ENCODE measurements around the gene CSNK1G1.

Gene CSNK1G1

GRCh38 chr15:64251121-64251520, 104.9 kb downstream of the CSNK1G1 start:
- TF ChIP-seq CTCF (conservative IDR thresholded peaks at IDR 0.05; ENCODE audit: low read length) = no peak
- no peak for DNase-seq (ENCODE audit: low read depth)
- no peak overlapping the region for H3K4me3 ChIP-seq (ENCODE audit: low read length)

- TF ChIP-seq CTCF (conservative IDR thresholded peaks at IDR 0.05; ENCODE audit: low read length) = no peak
- DNase-seq (ENCODE audit: low read depth) = peak; percentile 40
- no peak overlapping the region for H3K4me3 ChIP-seq (ENCODE audit: low read length)
These were observed 105.9 kb downstream of the CSNK1G1 start for GRCh38 chr15:64249883-64250575.

GRCh38 chr15:64249406-64249805, 106.6 kb downstream of the CSNK1G1 start:
- no peak for TF ChIP-seq CTCF (conservative IDR thresholded peaks at IDR 0.05; ENCODE audit: low read length)
- DNase-seq (ENCODE audit: low read depth) = no peak
- H3K4me3 ChIP-seq (ENCODE audit: low read length) = no peak overlapping the region

GRCh38 chr15:64247906-64248541, 107.9 kb downstream of the CSNK1G1 start:
- TF ChIP-seq CTCF (conservative IDR thresholded peaks at IDR 0.05; ENCODE audit: low read length) = no peak
- peak; percentile 96 for DNase-seq (ENCODE audit: low read depth)
- no peak overlapping the region for H3K4me3 ChIP-seq (ENCODE audit: low read length)

- TF ChIP-seq CTCF (conservative IDR thresholded peaks at IDR 0.05; ENCODE audit: low read length) = no peak
- DNase-seq (ENCODE audit: low read depth) = no peak
- no peak overlapping the region for H3K4me3 ChIP-seq (ENCODE audit: low read length)
These were observed 108.5 kb downstream of the CSNK1G1 start for GRCh38 chr15:64247535-64247905.

GRCh38 chr15:64246364-64247189, 109.4 kb downstream of the CSNK1G1 start:
- TF ChIP-seq CTCF (conservative IDR thresholded peaks at IDR 0.05; ENCODE audit: low read length) = no peak
- no peak overlapping the region for H3K4me3 ChIP-seq (ENCODE audit: low read length)

More at GRCh38 chr15:64246364-64247189, 109.4 kb downstream of the CSNK1G1 start:
- DNase-seq (ENCODE audit: low read depth) = peak; percentile 81

Data from AG10803 (cell line).